DMS53 treated with DMSO at 0.1 percent for 48 hours (cell line): ENCODE results near the gene KRT31.
"Not testable (repeated sequence)": the region's sequence is repeated elsewhere in the genome, so short reads cannot be mapped to it uniquely, and the experiment has no call there.

Source experiments
- DNase-seq: peaks from one replicate; lab custom pipeline; 2025; ENCODE audit not compliant: unreplicated experiment; lab: John Stamatoyannopoulos, UW

KRT31 gene

GRCh38 chr17:41418116-41418860 is 20.9 kb upstream of the KRT31 start:
- no peak for DNase-seq

GRCh38 chr17:41417576-41418015 is 20.2 kb upstream of the KRT31 start:
- DNase-seq, result no peak

GRCh38 chr17:41417127-41417526 is 19.7 kb upstream of the KRT31 start:
- DNase-seq, result peak; percentile 12

GRCh38 chr17:41416479-41416878 is 19.1 kb upstream of the KRT31 start:
- DNase-seq, result no peak

GRCh38 chr17:41415833-41416335 is 18.5 kb upstream of the KRT31 start:
- DNase-seq, result no peak

- DNase-seq, result peak; percentile 8
These were observed 18.0 kb upstream of the KRT31 start for GRCh38 chr17:41415411-41415810.

GRCh38 chr17:41413982-41414381 is 16.6 kb upstream of the KRT31 start:
- no peak for DNase-seq

- no peak for DNase-seq
These were observed 16.0 kb upstream of the KRT31 start for GRCh38 chr17:41413353-41413957.

GRCh38 chr17:41411072-41411840 is 13.8 kb upstream of the KRT31 start:
- DNase-seq, result no peak

GRCh38 chr17:41407226-41407625 is 9.8 kb upstream of the KRT31 start:
- DNase-seq, result no peak

GRCh38 chr17:41406205-41406604 is 8.8 kb upstream of the KRT31 start:
- DNase-seq, result no peak

- peak; percentile 78 for DNase-seq
These were observed 6.7 kb upstream of the KRT31 start for GRCh38 chr17:41404024-41404671.

- no peak for DNase-seq
These were observed 6.1 kb upstream of the KRT31 start for GRCh38 chr17:41403404-41404023.

- DNase-seq, result no peak
These were observed 4.8 kb upstream of the KRT31 start for GRCh38 chr17:41402161-41402560.

GRCh38 chr17:41396340-41396739 is 1.1 kb downstream of the KRT31 start:
- DNase-seq, result no peak

GRCh38 chr17:41395611-41396010 is 1.8 kb downstream of the KRT31 start:
- DNase-seq, result no peak

GRCh38 chr17:41395044-41395443 is 2.4 kb downstream of the KRT31 start:
- not testable (repeated sequence) for DNase-seq

GRCh38 chr17:41394254-41394996 is 3.0 kb downstream of the KRT31 start:
- DNase-seq, result no peak

GRCh38 chr17:41393826-41394225 is 3.6 kb downstream of the KRT31 start:
- no peak for DNase-seq

GRCh38 chr17:41393294-41393693 is 4.1 kb downstream of the KRT31 start:
- DNase-seq, result no peak
